Measurements from ENCODE around the gene CHRM3.

The CHRM3 gene

GRCh38 chr1:239413916-239414315 lies 27.5 kb downstream of the CHRM3 start:
- no peak for DNase-seq (ENCODE audit: low read depth)

- DNase-seq (ENCODE audit: low read depth), result no peak
Measured at GRCh38 chr1:239417221-239417620, 30.9 kb downstream of the CHRM3 start.

- no peak for DNase-seq (ENCODE audit: low read depth)
Measured at GRCh38 chr1:239417986-239418640, 31.7 kb downstream of the CHRM3 start.

GRCh38 chr1:239418681-239419080 lies 32.3 kb downstream of the CHRM3 start:
- DNase-seq (ENCODE audit: low read depth), result no peak

- DNase-seq (ENCODE audit: low read depth), result no peak
Measured at GRCh38 chr1:239421811-239422210, 35.4 kb downstream of the CHRM3 start.

GRCh38 chr1:239422818-239423217 lies 36.5 kb downstream of the CHRM3 start:
- DNase-seq (ENCODE audit: low read depth), result no peak

GRCh38 chr1:239426821-239427475 lies 40.6 kb downstream of the CHRM3 start:
- DNase-seq (ENCODE audit: low read depth), result no peak

GRCh38 chr1:239427712-239428111 lies 41.3 kb downstream of the CHRM3 start:
- DNase-seq (ENCODE audit: low read depth), result no peak

GRCh38 chr1:239428120-239428710 lies 41.8 kb downstream of the CHRM3 start:
- DNase-seq (ENCODE audit: low read depth), result no peak

- no peak for DNase-seq (ENCODE audit: low read depth)
Measured at GRCh38 chr1:239429163-239429562, 42.8 kb downstream of the CHRM3 start.

- no peak for DNase-seq (ENCODE audit: low read depth)
Measured at GRCh38 chr1:239432255-239432654, 45.9 kb downstream of the CHRM3 start.

- no peak for DNase-seq (ENCODE audit: low read depth)
Measured at GRCh38 chr1:239434181-239434580, 47.8 kb downstream of the CHRM3 start.

All from EH (cell line).